T-helper 2 cell treated with Interferon-gamma antibody and Interleukin-4, amounts not matched to agents 5 μg/mL and 100 μg/mL, for 36 hours (primary cell): ENCODE measurements around the gene SYNPO2.
"Not testable (repeated sequence)": the region's sequence is repeated elsewhere in the genome, so short reads cannot be mapped to it uniquely, and the experiment has no call there.

Source experiments
- DNase-seq: peaks from one replicate; pipeline ENCODE4 v3.0.0; 2021; ENCODE audit warnings: low spot score
- H3K27ac Mint-ChIP-seq: one replicate; pipeline ENCODE4 v1.8.0; 2021; ENCODE audit warnings: mild to moderate bottlenecking, mixed read lengths
- H3K27me3 Mint-ChIP-seq: one replicate; pipeline ENCODE4 v1.8.0; 2021; ENCODE audit warnings: low read depth, mixed read lengths
- H3K36me3 Mint-ChIP-seq: one replicate; pipeline ENCODE4 v1.8.0; 2021; ENCODE audit warnings: low read depth, mixed read lengths
- H3K4me1 Mint-ChIP-seq: one replicate; pipeline ENCODE4 v1.8.0; 2021; ENCODE audit warnings: low read depth, mixed read lengths
- H3K4me3 Mint-ChIP-seq: one replicate; pipeline ENCODE4 v1.8.0; 2022; ENCODE audit warnings: mild to moderate bottlenecking, moderate library complexity, mixed read lengths
- H3K9me3 Mint-ChIP-seq: one replicate; pipeline ENCODE4 v1.8.0; 2021; ENCODE audit warnings: mixed read lengths

The SYNPO2 gene

DNA sequence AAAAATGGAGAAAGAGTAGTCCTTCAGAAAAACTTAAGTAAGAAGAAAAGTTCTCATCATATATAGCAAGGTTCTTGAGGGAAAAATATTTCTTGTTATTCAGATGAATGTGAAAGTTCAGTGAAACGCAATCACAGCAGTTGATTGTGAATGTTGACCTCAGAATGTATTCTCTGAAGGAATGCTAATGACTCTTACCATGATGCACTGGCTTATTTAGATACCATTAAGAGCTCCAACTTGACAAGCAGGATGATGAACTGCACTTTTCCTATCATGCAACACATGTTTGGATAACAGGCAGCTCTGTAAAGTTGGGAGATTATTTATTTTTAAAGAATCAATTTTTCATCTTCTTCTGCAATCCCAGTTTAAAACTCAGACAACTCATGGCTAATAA lies 131.5 kb downstream of the SYNPO2 start:
- no peaks in the 10 kb centered on the region for H3K36me3 Mint-ChIP-seq
- H3K4me3 Mint-ChIP-seq, result no peak overlapping the region
- no peak for DNase-seq
- peaks cover 25% of the 10 kb centered on the region for H3K27me3 Mint-ChIP-seq
- no peaks in the 10 kb centered on the region for H3K4me1 Mint-ChIP-seq
- H3K27ac Mint-ChIP-seq, result no peak overlapping the region
- H3K9me3 Mint-ChIP-seq, result no peaks in the 10 kb centered on the region

- not testable (repeated sequence) for H3K9me3 Mint-ChIP-seq, H3K4me1 Mint-ChIP-seq
- H3K27me3 Mint-ChIP-seq, result peaks cover 19% of the 10 kb centered on the region
These were observed 133.9 kb downstream of the SYNPO2 start for GRCh38 chr4:119022520-119022919.

DNA sequence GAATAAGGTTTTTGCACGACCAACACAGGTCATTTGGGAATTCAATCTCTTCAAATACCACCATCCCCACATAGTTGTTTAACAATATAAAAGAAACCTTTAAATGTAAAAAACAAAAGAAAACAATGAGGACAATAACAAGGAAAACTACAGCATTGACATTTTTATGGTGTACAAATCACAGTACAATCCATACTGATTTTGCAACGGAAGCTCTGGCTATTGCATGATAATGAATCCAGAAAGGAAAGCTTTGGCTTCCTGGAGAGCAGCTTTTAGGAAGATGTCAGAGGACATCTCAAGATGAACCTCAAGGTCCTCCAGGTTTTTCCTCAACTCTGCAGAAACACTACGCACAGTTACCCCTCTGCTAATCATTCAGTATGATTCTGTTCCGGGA lies 135.4 kb downstream of the SYNPO2 start:
- Mint-ChIP-seq H3K4me3 (no peak overlapping the region), H3K27ac (no peak overlapping the region), H3K4me1 (no peaks in the 10 kb centered on the region), H3K36me3 (no peaks in the 10 kb centered on the region), H3K27me3 (peaks cover 11% of the 10 kb centered on the region), H3K9me3 (no peaks in the 10 kb centered on the region)
- DNase-seq, result no peak

More at GRCh38 chr4:119022520-119022919, 133.9 kb downstream of the SYNPO2 start:
- not testable (repeated sequence) for H3K36me3 Mint-ChIP-seq, H3K27ac Mint-ChIP-seq, H3K4me3 Mint-ChIP-seq, DNase-seq

DNA sequence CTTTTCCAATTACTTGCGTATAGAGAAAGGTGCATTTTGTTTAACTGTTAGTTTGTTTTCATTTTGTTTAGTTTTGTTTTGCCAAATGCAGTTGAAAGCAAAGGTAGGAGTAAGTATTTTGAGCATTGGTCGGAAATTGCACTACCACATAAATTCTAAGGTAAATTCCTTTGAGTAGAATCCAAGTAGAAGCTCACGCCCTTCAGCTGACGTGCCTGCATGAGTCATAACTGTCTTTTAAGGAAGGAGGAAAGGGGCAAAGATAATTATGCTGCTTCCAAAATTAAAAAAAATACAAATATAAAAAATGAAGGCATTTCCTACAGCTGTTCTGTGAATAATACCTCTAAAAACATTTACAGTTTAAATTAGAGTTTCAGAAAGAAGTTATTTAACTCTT lies 136.8 kb downstream of the SYNPO2 start:
- H3K9me3 Mint-ChIP-seq, result no peaks in the 10 kb centered on the region
- peaks cover 13% of the 10 kb centered on the region for H3K27me3 Mint-ChIP-seq
- H3K27ac Mint-ChIP-seq, result no peak overlapping the region
- H3K36me3 Mint-ChIP-seq, result no peaks in the 10 kb centered on the region
- H3K4me3 Mint-ChIP-seq, result no peak overlapping the region
- DNase-seq, result no peak
- no peaks in the 10 kb centered on the region for H3K4me1 Mint-ChIP-seq

- H3K27me3 Mint-ChIP-seq, result peaks cover 13% of the 10 kb centered on the region
These were observed 137.4 kb downstream of the SYNPO2 start for GRCh38 chr4:119025916-119026661.

GRCh38 chr4:119026662-119027444 lies 138.2 kb downstream of the SYNPO2 start:
- no peak for DNase-seq
- peaks cover 13% of the 10 kb centered on the region for H3K27me3 Mint-ChIP-seq
- H3K36me3 Mint-ChIP-seq, result no peaks in the 10 kb centered on the region
- no peaks in the 10 kb centered on the region for H3K9me3 Mint-ChIP-seq
- no peaks in the 10 kb centered on the region for H3K4me1 Mint-ChIP-seq
- no peak overlapping the region for H3K4me3 Mint-ChIP-seq
- H3K27ac Mint-ChIP-seq, result no peak overlapping the region

More at GRCh38 chr4:119025916-119026661, 137.4 kb downstream of the SYNPO2 start:
- Mint-ChIP-seq H3K4me1 (no peaks in the 10 kb centered on the region), H3K4me3 (no peak overlapping the region), H3K9me3 (no peaks in the 10 kb centered on the region), H3K36me3 (no peaks in the 10 kb centered on the region), H3K27ac (no peak overlapping the region)
- no peak for DNase-seq

GRCh38 chr4:119027811-119028210 lies 139.2 kb downstream of the SYNPO2 start:
- Mint-ChIP-seq H3K27me3 (peaks cover 13% of the 10 kb centered on the region), H3K4me1 (no peaks in the 10 kb centered on the region), H3K4me3 (no peak overlapping the region), H3K36me3 (no peaks in the 10 kb centered on the region), H3K27ac (no peak overlapping the region), H3K9me3 (no peaks in the 10 kb centered on the region)
- no peak for DNase-seq

- no peak for DNase-seq
- Mint-ChIP-seq H3K4me3 (no peak overlapping the region), H3K4me1 (no peaks in the 10 kb centered on the region), H3K27me3 (peaks cover 10% of the 10 kb centered on the region), H3K9me3 (no peaks in the 10 kb centered on the region), H3K36me3 (no peaks in the 10 kb centered on the region), H3K27ac (no peak overlapping the region)
These were observed 139.6 kb downstream of the SYNPO2 start for GRCh38 chr4:119028296-119028695.

DNA sequence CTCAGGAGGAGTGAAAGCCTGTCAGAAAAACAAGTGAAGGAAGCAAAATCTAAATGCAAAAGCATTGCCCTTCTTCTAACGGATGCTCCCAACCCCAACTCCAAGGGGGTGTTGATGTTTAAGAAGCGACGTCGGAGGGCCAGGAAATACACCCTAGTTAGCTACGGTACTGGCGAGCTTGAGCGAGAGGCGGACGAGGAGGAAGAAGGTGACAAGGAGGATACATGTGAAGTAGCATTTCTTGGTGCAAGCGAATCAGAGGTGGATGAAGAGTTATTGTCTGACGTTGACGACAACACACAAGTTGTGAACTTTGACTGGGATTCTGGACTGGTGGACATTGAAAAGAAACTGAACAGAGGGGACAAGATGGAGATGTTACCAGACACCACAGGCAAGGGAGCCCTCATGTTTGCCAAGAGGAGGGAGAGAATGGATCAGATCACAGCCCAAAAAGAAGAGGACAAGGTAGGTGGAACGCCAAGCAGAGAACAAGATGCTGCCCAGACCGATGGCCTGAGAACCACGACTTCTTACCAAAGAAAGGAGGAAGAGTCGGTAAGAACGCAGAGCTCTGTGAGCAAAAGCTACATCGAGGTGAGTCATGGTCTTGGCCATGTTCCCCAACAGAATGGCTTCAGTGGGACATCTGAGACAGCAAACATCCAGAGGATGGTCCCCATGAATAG lies 141.3 kb downstream of the SYNPO2 start:
- no peak for DNase-seq
- Mint-ChIP-seq H3K4me3 (no peak overlapping the region), H3K4me1 (no peaks in the 10 kb centered on the region), H3K9me3 (no peaks in the 10 kb centered on the region), H3K36me3 (no peaks in the 10 kb centered on the region), H3K27ac (no peak overlapping the region), H3K27me3 (peaks cover 11% of the 10 kb centered on the region)

GRCh38 chr4:119030536-119030890 lies 141.9 kb downstream of the SYNPO2 start:
- no peak for DNase-seq
- H3K27ac Mint-ChIP-seq, result no peak overlapping the region
- peaks cover 11% of the 10 kb centered on the region for H3K27me3 Mint-ChIP-seq
- no peaks in the 10 kb centered on the region for H3K4me1 Mint-ChIP-seq
- H3K4me3 Mint-ChIP-seq, result no peak overlapping the region
- no peaks in the 10 kb centered on the region for H3K36me3 Mint-ChIP-seq
- H3K9me3 Mint-ChIP-seq, result no peaks in the 10 kb centered on the region

GRCh38 chr4:119031218-119031617 lies 142.6 kb downstream of the SYNPO2 start:
- no peaks in the 10 kb centered on the region for H3K4me1 Mint-ChIP-seq
- no peak for DNase-seq
- peaks cover 11% of the 10 kb centered on the region for H3K27me3 Mint-ChIP-seq
- no peak overlapping the region for H3K27ac Mint-ChIP-seq
- no peaks in the 10 kb centered on the region for H3K9me3 Mint-ChIP-seq
- H3K36me3 Mint-ChIP-seq, result no peaks in the 10 kb centered on the region
- no peak overlapping the region for H3K4me3 Mint-ChIP-seq

- no peaks in the 10 kb centered on the region for H3K36me3 Mint-ChIP-seq
- H3K27ac Mint-ChIP-seq, result no peak overlapping the region
- peaks cover 4% of the 10 kb centered on the region for H3K4me1 Mint-ChIP-seq
- no peak for DNase-seq
- no peaks in the 10 kb centered on the region for H3K9me3 Mint-ChIP-seq
- no peak overlapping the region for H3K4me3 Mint-ChIP-seq
- H3K27me3 Mint-ChIP-seq, result peaks cover 8% of the 10 kb centered on the region
These were observed 144.4 kb downstream of the SYNPO2 start for GRCh38 chr4:119032921-119033685.

DNA sequence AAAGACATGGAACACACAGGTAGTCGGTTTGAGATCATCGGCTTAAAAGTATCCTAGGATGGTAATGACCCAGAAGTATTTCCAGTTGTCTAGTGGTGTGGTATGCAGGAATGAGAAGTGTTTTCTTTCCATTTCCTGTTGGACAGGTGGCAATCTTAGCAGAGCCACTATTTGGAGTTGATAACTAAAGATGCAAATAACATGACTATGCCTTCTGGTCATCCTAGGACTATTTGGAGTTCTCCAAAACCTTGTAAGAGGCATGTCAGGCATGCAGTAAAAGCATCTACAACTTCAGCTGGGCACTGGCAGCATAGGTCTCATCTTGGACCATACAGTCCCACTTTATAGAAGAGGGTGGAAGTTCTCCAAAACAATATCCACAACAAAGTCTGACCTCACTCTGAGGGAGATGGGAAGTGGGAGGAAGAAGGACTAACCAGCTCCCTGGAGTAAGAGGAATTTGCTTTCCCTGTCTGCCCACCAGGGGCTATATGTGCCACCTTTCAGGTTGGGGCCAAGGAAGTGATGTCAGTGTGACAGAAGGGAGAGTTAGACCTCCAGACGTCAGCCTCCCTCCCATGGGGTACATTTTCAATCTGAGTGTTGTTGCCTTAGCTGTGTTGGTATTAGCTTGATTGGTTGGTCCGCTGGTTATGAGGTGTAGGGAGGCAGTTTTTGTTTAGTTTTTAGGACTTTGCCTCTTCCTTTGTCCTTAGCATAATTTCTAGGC lies 145.8 kb downstream of the SYNPO2 start:
- H3K27ac Mint-ChIP-seq, result no peak overlapping the region
- H3K9me3 Mint-ChIP-seq, result no peaks in the 10 kb centered on the region
- H3K4me3 Mint-ChIP-seq, result no peak overlapping the region
- no peak for DNase-seq
- peaks cover 8% of the 10 kb centered on the region for H3K27me3 Mint-ChIP-seq
- no peaks in the 10 kb centered on the region for H3K36me3 Mint-ChIP-seq
- peaks cover 7% of the 10 kb centered on the region for H3K4me1 Mint-ChIP-seq
